Measurements from ENCODE around the gene GRID2.
"Not testable (repeated sequence)": the region's sequence is repeated elsewhere in the genome, so short reads cannot be mapped to it uniquely, and the experiment has no call there.

Gene GRID2

GRCh38 chr4:92305878-92306520 is 2.2 kb downstream of the GRID2 start:
- DNase-seq: no peak

- DNase-seq: no peak
Observed at GRCh38 chr4:92307181-92307580, 3.4 kb downstream of the GRID2 start.

GRCh38 chr4:92307866-92308265 is 4.1 kb downstream of the GRID2 start:
- DNase-seq: no peak

- DNase-seq: no peak
Observed at GRCh38 chr4:92317047-92317446, 13.3 kb downstream of the GRID2 start.

- DNase-seq: no peak
Observed at GRCh38 chr4:92328095-92328494, 24.3 kb downstream of the GRID2 start.

- DNase-seq: no peak
Observed at GRCh38 chr4:92333016-92333415, 29.2 kb downstream of the GRID2 start.

GRCh38 chr4:92334716-92335350 is 31.1 kb downstream of the GRID2 start:
- DNase-seq: no peak

GRCh38 chr4:92339676-92340075 is 35.9 kb downstream of the GRID2 start:
- no peak for DNase-seq

- DNase-seq: no peak
Observed at GRCh38 chr4:92344216-92344615, 40.5 kb downstream of the GRID2 start.

- no peak for DNase-seq
Observed at GRCh38 chr4:92346289-92346688, 42.5 kb downstream of the GRID2 start.

- no peak for DNase-seq
Observed at GRCh38 chr4:92357966-92358365, 54.2 kb downstream of the GRID2 start.

GRCh38 chr4:92359491-92359890 is 55.7 kb downstream of the GRID2 start:
- no peak for DNase-seq

- DNase-seq: no peak
Observed at GRCh38 chr4:92362028-92362427, 58.3 kb downstream of the GRID2 start.

- DNase-seq: no peak
Observed at GRCh38 chr4:92368653-92369052, 64.9 kb downstream of the GRID2 start.

- no peak for DNase-seq
Observed at GRCh38 chr4:92381616-92382015, 77.8 kb downstream of the GRID2 start.

GRCh38 chr4:92382128-92382527 is 78.4 kb downstream of the GRID2 start:
- DNase-seq: no peak

GRCh38 chr4:92387459-92388069 is 83.8 kb downstream of the GRID2 start:
- no peak for DNase-seq

GRCh38 chr4:92399032-92399431 is 95.3 kb downstream of the GRID2 start:
- no peak for DNase-seq

- not testable (repeated sequence) for DNase-seq
Observed at GRCh38 chr4:92403525-92403924, 99.8 kb downstream of the GRID2 start.

GRCh38 chr4:92406488-92406887 is 102.7 kb downstream of the GRID2 start:
- no peak for DNase-seq

GRCh38 chr4:92421920-92422319 is 118.2 kb downstream of the GRID2 start:
- no peak for DNase-seq

- DNase-seq: no peak
Observed at GRCh38 chr4:92433272-92433758, 129.5 kb downstream of the GRID2 start.

GRCh38 chr4:92438722-92439121 is 135.0 kb downstream of the GRID2 start:
- not testable (repeated sequence) for DNase-seq

- not testable (repeated sequence) for DNase-seq
Observed at GRCh38 chr4:92442131-92442530, 138.4 kb downstream of the GRID2 start.
